ENCODE measurements around the gene TC2N. TPM values are rescaled to one million over a fixed set of nuclear protein-coding genes. Genes with fewer than 3 reads are reported as not detected.

TC2N gene
- total and polyA plus RNA-seq, 2 donors (not counting 1 experiment from before 2014, with no cell fraction given), result 3.7 to 10.4 TPM

- Histone ChIP-seq H3K36me3 (replicated peaks in 1 of 2; ENCODE audit: control extremely low read depth in 1 of 2, control insufficient read depth in 1 of 2, extremely low read depth in 1 of 2, insufficient read depth in 2 of 2, low read length in 1 of 2) (no peaks in the 10 kb centered on the region), H4K20me1 (ENCODE audit: control insufficient read depth, insufficient read depth, low read length, poor library complexity, severe bottlenecking) (no peaks in the 10 kb centered on the region), H3K4me1 (ENCODE audit: control insufficient read depth in 2 of 2, insufficient read depth in 2 of 2, low read length in 2 of 2) (no peaks in the 10 kb centered on the region), H2AFZ (ENCODE audit: insufficient read depth, low read depth, low read length, poor library complexity, severe bottlenecking) (no peak overlapping the region), H3K9me3 (ENCODE audit: control extremely low read depth in 1 of 3, control insufficient read depth in 2 of 3, insufficient read depth in 1 of 3, low read length in 2 of 3) (peaks cover 0 to 1% (median 0%) of the 10 kb centered on the region in 3 donors), H3K9ac (ENCODE audit: low read length) (no peak overlapping the region), H3K79me2 (ENCODE audit: control insufficient read depth, insufficient read depth, low read length) (no peaks in the 10 kb centered on the region), H3K27ac (ENCODE audit: low read length in 2 of 2) (no peak overlapping the region), H3K27me3 (replicated peaks in 1 of 4; ENCODE audit: control extremely low read depth in 1 of 4, control insufficient read depth in 3 of 4, insufficient read depth in 4 of 4, low read length in 3 of 4) (no peaks in the 10 kb centered on the region), H3K4me3 (ENCODE audit: control extremely low read depth in 1 of 5, extremely low read depth in 1 of 5, insufficient read depth in 1 of 5, low read depth in 2 of 5, low read length in 4 of 5) (no peak overlapping the region), H3K4me2 (replicated peaks; ENCODE audit: low read depth, low read length, poor library complexity, severe bottlenecking) (no peak overlapping the region)
- ChIA-PET CTCF (no interaction called here), POLR2A (no interaction called here)
- Mint-ChIP-seq H3K4me3 (no peak overlapping the region), H3K27ac (no peak overlapping the region), H3K4me1 (no peaks in the 10 kb centered on the region), H3K9me3 (ENCODE audit: insufficient read depth) (no peaks in the 10 kb centered on the region), H3K27me3 (peaks cover 9% of the 10 kb centered on the region)
- WGBS (ENCODE audit: insufficient coverage), result no CpG with 5 or more reads among the region's 1 CpG
- intact Hi-C loops (cut with micrococcal nuclease), result no loop called here
- no peak for DNase-seq
- TF ChIP-seq EZH2 (IDR thresholded peaks at IDR 0.05; ENCODE audit: borderline replicate concordance, insufficient read depth, low read depth, low read length, poor library complexity, severe bottlenecking), result no peak
- no peak for TF ChIP-seq CTCF (IDR thresholded peaks at IDR 0.05)
- ATAC-seq (ENCODE audit: low read depth), result no peak
Measured at GRCh38 chr14:91796617-91797347, 70.6 kb downstream of the TC2N start.

- Histone ChIP-seq H3K9me3 (ENCODE audit: control extremely low read depth in 1 of 3, control insufficient read depth in 2 of 3, insufficient read depth in 1 of 3, low read length in 2 of 3) (peaks cover 0 to 1% (median 0%) of the 10 kb centered on the region in 3 donors), H4K20me1 (ENCODE audit: control insufficient read depth, insufficient read depth, low read length, poor library complexity, severe bottlenecking) (no peaks in the 10 kb centered on the region), H3K4me1 (ENCODE audit: control insufficient read depth in 2 of 2, insufficient read depth in 2 of 2, low read length in 2 of 2) (no peaks in the 10 kb centered on the region), H2AFZ (ENCODE audit: insufficient read depth, low read depth, low read length, poor library complexity, severe bottlenecking) (no peak overlapping the region), H3K79me2 (ENCODE audit: control insufficient read depth, insufficient read depth, low read length) (no peaks in the 10 kb centered on the region), H3K27me3 (replicated peaks in 1 of 4; ENCODE audit: control extremely low read depth in 1 of 4, control insufficient read depth in 3 of 4, insufficient read depth in 4 of 4, low read length in 3 of 4) (no peaks in the 10 kb centered on the region), H3K9ac (ENCODE audit: low read length) (no peak overlapping the region), H3K27ac (ENCODE audit: low read length in 2 of 2) (no peak overlapping the region), H3K4me3 (ENCODE audit: control extremely low read depth in 1 of 5, extremely low read depth in 1 of 5, insufficient read depth in 1 of 5, low read depth in 2 of 5, low read length in 4 of 5) (no peak overlapping the region), H3K36me3 (replicated peaks in 1 of 2; ENCODE audit: control extremely low read depth in 1 of 2, control insufficient read depth in 1 of 2, extremely low read depth in 1 of 2, insufficient read depth in 2 of 2, low read length in 1 of 2) (no peaks in the 10 kb centered on the region), H3K4me2 (replicated peaks; ENCODE audit: low read depth, low read length, poor library complexity, severe bottlenecking) (no peak overlapping the region)
- ChIA-PET POLR2A (no interaction called here), CTCF (no interaction called here)
- intact Hi-C loops (cut with micrococcal nuclease), result no loop called here
- Mint-ChIP-seq H3K27ac (no peak overlapping the region), H3K9me3 (ENCODE audit: insufficient read depth) (no peaks in the 10 kb centered on the region), H3K4me1 (no peaks in the 10 kb centered on the region), H3K4me3 (no peak overlapping the region), H3K27me3 (peaks cover 12% of the 10 kb centered on the region)
- WGBS (ENCODE audit: insufficient coverage), result no CpG with 5 or more reads among the region's 4 CpGs
- no peak for TF ChIP-seq CTCF (IDR thresholded peaks at IDR 0.05)
- no peak for TF ChIP-seq EZH2 (IDR thresholded peaks at IDR 0.05; ENCODE audit: borderline replicate concordance, insufficient read depth, low read depth, low read length, poor library complexity, severe bottlenecking)
- no peak for ATAC-seq (ENCODE audit: low read depth)
- no peak for DNase-seq
Measured at GRCh38 chr14:91793704-91794103, 73.6 kb downstream of the TC2N start.
